KMS-11 (cell line): ENCODE measurements around the gene OR2A1.
"Not testable (repeated sequence)": the region's sequence is repeated elsewhere in the genome, so short reads cannot be mapped to it uniquely, and the experiment has no call there.

Experiments used
- H2AFZ ChIP-seq: fragments of 200-600 bp; sonication (generic); 2 replicates; pipeline ENCODE4 v1.6.1; 2016; ENCODE audit warnings: antibody characterized with exemption, mixed run types, low read depth
- H3K27ac ChIP-seq: fragments of 200-600 bp; sonication (generic); 2 replicates; pipeline ENCODE4 v1.6.1; 2016; ENCODE audit warnings: mild to moderate bottlenecking, mixed run types
- H3K27me3 ChIP-seq: fragments of 200-600 bp; sonication (generic); 2 replicates; pipeline ENCODE4 v1.6.1; 2017; ENCODE audit warnings: mild to moderate bottlenecking, low read depth, mixed run types, moderate library complexity; ENCODE audit not compliant: insufficient read depth
- H3K36me3 ChIP-seq: fragments of 200-600 bp; sonication (generic); 2 replicates; pipeline ENCODE4 v1.6.1; 2017; ENCODE audit warnings: mild to moderate bottlenecking, mixed run types; ENCODE audit not compliant: insufficient read depth
- H3K4me1 ChIP-seq: fragments of 200-600 bp; sonication (generic); 2 replicates; pipeline ENCODE4 v1.6.1; 2016; ENCODE audit warnings: mild to moderate bottlenecking, low read depth, mixed run types; ENCODE audit not compliant: poor library complexity, severe bottlenecking
- H3K4me2 ChIP-seq: fragments of 200-600 bp; sonication (generic); 2 replicates; pipeline ENCODE4 v1.7.0; 2016; ENCODE audit warnings: mild to moderate bottlenecking, mixed run types
- H3K4me3 ChIP-seq: fragments of 200-600 bp; sonication (generic); IDR thresholded peaks from 2 replicates; pipeline ENCODE4 v1.6.1; 2017; ENCODE audit warnings: low read depth, low read length, mixed read lengths; ENCODE audit not compliant: insufficient read depth
- H3K79me2 ChIP-seq: fragments of 200-600 bp; sonication (generic); 2 replicates; pipeline ENCODE4 v1.6.1; 2016; ENCODE audit warnings: low read depth, mixed run types; ENCODE audit not compliant: insufficient read depth
- H3K9ac ChIP-seq: fragments of 200-600 bp; sonication (generic); 2 replicates; pipeline ENCODE4 v1.6.1; 2016; ENCODE audit warnings: mild to moderate bottlenecking, mixed run types
- H4K20me1 ChIP-seq: fragments of 200-600 bp; sonication (generic); 2 replicates; pipeline ENCODE4 v1.6.1; 2016; ENCODE audit warnings: mild to moderate bottlenecking, mixed run types; ENCODE audit not compliant: insufficient read depth

The OR2A1 gene

GRCh38 chr7:144362061-144362460 is 49.8 kb downstream of the OR2A1 start:
- not testable (repeated sequence) for H3K79me2 ChIP-seq, H3K36me3 ChIP-seq

DNA sequence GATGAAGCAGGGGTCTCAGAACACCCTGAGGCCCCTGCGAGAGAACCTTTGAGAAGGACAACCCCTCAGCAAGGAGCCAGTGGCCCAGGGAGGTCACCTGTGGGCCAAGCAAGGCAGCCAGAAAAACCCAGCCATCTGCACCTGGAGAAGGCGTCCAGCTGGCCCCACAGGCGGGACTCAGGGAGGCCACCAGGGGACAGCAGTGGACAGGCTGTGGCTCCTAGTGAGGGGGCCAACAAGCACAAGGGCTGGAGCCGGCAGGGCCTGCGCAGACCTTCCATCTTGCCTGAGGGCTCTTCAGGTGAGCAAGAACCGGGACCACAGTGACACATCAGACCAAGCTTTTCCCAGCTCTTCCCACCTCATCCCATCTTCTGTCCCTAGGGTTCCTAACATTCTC is 53.3 kb downstream of the OR2A1 start:
- not testable (repeated sequence) for H3K27ac ChIP-seq, H3K4me3 ChIP-seq, H3K4me2 ChIP-seq, H3K36me3 ChIP-seq, H3K4me1 ChIP-seq, H3K9ac ChIP-seq, H3K79me2 ChIP-seq, H2AFZ ChIP-seq, H3K27me3 ChIP-seq, H4K20me1 ChIP-seq

More at GRCh38 chr7:144362061-144362460, 49.8 kb downstream of the OR2A1 start:
- H3K27me3 ChIP-seq, H2AFZ ChIP-seq, H4K20me1 ChIP-seq, H3K4me2 ChIP-seq, H3K4me1 ChIP-seq, H3K27ac ChIP-seq, H3K4me3 ChIP-seq, H3K9ac ChIP-seq: not testable (repeated sequence)

DNA sequence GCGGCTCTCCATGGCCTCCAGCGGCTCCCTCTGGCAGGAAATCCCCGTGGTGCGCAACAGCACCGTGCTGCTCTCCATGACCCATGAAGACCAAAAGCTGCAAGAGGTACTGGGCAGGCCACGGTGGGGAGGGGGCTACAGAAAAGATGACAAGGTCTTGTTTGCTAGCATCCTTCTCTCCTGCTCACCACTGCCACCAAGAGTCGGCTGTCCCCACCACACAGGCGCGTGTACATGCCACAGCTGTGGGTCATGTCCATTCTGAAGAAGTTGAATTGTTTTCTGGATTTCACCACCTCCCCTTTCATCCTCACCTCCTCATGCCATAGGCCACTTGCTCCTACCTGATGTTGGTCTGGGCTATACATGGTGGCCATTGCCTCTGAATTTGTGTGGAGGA is 55.0 kb downstream of the OR2A1 start:
- H3K79me2 ChIP-seq, H3K4me2 ChIP-seq, H4K20me1 ChIP-seq: not testable (repeated sequence)

GRCh38 chr7:144369221-144369620 is 57.0 kb downstream of the OR2A1 start:
- H3K36me3 ChIP-seq, H3K79me2 ChIP-seq, H3K4me2 ChIP-seq, H4K20me1 ChIP-seq, H3K27me3 ChIP-seq, H3K4me1 ChIP-seq, H3K9ac ChIP-seq, H2AFZ ChIP-seq, H3K4me3 ChIP-seq, H3K27ac ChIP-seq: not testable (repeated sequence)

More for the DNA sequence above, 55.0 kb downstream of the OR2A1 start:
- H3K27me3 ChIP-seq, H3K9ac ChIP-seq, H3K27ac ChIP-seq, H3K4me3 ChIP-seq, H3K4me1 ChIP-seq, H2AFZ ChIP-seq, H3K36me3 ChIP-seq: not testable (repeated sequence)
